Measurements from ENCODE around the gene REL.
"Not testable (repeated sequence)": the region's sequence is repeated elsewhere in the genome, so short reads cannot be mapped to it uniquely, and the experiment has no call there.

REL gene

DNA sequence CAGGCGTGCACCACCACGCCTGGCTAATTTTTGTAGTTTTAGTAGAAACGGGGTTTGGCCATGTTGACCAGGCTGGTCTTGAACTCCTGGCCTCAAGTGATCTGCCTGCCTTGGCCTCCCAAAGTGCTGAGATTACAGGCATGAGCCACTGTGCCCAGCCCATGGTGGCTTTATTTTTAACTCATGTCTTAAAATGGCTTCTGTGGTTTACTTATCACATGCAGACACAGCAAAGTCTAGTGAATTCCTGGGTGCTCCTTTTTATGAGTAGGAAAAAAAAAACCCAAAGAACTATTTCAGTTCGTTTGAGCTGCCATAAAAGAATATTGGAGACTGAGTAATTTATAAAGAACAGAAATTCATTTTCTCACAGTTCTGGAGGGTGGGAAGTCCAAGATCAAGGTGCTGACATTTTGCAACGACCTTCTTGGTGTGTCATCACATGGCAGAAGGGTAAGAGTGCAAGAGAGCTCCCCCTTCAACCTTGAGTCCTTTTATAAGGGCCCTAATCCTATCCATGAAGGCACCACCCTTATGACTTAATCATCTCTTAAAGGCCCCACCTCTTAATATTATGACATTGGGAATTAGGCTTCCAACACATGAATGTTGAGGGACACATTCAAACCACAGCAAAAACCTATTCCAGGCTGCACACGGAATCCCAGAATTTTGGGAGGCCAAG is 12.6 kb upstream of the REL start:
- DNase-seq (ENCODE audit: low read depth): no peak

- no peak for DNase-seq (ENCODE audit: low read depth)
Measured at GRCh38 chr2:60872510-60872928, 8.9 kb upstream of the REL start.

DNA sequence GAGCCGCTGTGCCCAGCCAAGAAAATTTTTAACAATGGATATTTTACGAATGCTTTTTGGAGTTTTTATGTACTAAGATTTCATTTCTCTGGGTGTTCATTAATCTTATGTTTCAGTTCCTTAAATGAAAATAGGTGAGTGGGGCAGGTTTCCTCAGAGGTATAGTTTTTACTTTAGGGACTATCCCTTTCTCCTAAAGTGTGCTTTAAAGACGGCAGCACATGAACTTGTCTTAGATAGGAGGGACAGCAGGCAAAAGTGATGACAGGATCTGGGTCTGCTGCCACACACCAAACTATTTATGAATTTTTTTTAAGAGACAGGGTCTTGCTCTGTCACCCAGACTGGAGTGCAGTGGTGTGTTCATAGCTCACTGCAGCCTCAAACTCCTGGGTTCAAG is 8.0 kb upstream of the REL start:
- DNase-seq (ENCODE audit: low read depth): no peak

GRCh38 chr2:60875520-60875919 is 5.9 kb upstream of the REL start:
- DNase-seq (ENCODE audit: low read depth): no peak

DNA sequence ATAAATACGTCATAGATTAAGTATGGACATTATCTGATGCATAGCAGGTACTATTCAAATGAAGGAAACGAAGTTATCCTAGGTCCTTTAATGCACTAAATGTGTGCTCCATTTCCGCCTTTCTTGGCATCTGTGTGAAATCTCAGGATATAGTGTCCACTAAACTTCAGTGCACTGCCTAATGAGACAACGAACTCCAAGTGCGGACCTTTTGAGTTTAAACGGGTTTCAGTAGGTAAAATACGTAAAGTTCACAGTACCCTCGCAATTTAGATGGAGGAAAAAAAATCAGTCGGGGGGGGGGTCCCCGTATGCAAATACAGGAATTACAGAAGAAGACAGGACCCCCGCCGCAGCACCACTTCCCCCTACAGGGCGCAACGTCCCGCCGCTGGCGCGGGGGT is 729 bp upstream of the REL start:
- DNase-seq (ENCODE audit: low read depth): no peak

DNA sequence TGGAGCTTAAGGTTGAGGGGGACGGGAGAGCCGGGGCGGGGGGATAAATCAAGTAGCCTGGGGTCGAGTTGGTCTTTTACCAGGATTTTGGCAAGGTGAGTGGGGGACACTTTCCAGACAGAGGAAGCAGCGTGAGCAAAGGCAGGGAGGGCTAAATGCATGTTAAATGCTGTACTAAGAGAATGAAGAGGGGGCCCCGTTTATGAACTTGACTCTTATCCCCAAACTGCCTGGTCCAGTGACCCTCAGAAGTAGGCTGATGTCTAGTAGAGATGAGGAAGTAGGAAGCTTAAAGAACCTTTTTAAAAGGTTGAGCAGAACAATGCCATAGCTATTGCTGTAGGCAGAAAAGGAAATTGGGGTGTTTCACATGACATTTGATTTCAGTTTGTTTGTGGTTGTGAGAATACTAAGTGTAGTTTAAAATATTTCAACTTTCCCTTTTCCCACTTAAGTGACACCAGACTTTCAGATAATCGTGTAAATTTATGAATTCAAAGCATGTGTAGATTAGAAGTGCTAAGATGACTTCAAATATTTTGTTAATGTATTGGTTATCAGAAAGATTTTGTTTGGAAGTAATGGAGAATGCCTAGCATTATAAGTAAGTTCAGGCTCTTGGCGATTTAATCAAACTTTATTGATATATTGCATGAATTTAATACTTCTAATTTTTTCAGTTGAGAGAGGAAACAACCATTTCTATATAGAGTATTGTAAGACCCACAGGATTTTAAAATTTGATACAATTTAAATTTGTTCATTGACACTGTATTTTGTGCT is 1.8 kb downstream of the REL start:
- no peak for DNase-seq (ENCODE audit: low read depth)

DNA sequence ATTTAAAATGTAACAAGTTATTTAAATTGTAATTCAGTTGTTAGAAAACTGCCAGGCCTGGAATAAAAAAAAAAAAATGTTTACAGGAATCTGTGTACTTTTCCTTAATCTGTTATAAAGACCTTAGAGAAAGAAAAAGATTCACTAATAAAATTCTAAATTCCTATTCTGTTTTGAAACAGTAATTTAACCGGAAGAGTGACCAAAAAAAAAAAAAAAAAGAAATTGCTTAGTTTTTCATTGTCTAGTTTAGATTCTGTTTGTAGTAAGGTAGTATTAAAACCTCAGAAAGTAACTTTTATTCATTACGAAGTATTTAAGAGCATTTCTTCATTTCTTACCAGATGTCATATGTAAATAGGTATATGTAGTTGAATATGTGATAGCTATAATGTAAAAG is 2.5 kb downstream of the REL start:
- no peak for DNase-seq (ENCODE audit: low read depth)

GRCh38 chr2:60884800-60885199 is 3.4 kb downstream of the REL start:
- no peak for DNase-seq (ENCODE audit: low read depth)

GRCh38 chr2:60885683-60886082 is 4.3 kb downstream of the REL start:
- no peak for DNase-seq (ENCODE audit: low read depth)

- DNase-seq (ENCODE audit: low read depth): no peak
Measured at GRCh38 chr2:60886991-60887390, 5.6 kb downstream of the REL start.

DNA sequence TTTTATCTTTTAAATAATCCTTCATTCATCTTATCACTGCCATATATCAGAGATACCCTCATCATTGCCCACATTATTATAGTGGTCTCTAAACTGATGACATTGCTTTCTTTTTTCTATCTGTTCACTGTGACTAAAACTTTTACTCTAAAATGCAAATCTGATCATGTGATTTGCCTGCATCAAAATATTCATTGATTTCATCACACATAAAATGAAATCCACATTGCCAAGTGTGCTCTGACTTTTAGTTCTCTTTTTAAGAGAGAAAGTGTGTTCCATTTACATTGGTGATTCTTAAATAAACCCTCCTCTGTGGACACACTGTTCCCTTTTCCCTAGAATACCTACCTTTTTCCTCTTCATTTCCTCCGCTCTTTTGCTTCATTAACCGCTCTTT is 7.5 kb downstream of the REL start:
- no peak for DNase-seq (ENCODE audit: low read depth)

DNA sequence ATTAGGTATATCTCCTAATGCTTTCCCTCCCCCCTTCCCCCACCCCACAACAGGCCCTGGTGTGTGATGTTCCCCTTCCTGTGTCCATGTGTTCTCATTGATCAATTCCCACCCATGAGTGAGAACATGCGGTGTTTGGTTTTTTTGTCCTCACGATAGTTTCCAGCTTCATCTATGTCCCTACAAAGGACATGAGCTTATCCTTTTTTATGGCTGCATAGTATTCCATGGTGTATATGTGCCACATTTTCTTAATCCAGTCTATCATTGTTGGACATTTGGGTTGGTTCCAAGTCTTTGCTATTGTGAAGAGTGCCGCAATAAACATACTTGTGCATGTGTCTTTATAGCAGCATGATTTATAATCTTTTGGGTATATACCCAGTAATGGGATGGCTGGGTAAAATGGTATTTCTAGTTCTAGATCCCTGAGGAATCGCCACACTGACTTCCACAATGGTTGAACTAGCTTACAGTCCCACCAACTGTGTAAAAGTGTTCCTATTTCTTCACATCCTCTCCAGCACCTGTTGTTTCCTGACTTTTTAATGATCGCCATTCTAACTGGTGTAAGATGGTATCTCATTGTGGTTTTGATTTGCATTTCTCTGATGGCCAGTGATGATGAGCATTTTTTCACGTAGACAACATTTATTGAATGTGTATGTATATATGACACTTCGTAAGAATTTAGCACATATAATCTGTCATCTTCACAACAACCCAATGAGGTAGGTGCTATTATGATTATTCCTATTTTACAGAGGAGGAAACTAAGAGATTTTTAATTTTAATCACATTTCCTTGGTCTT is 8.4 kb downstream of the REL start:
- DNase-seq (ENCODE audit: low read depth): not testable (repeated sequence)

GRCh38 chr2:60890393-60890707 is 9.0 kb downstream of the REL start:
- no peak for DNase-seq (ENCODE audit: low read depth)

GRCh38 chr2:60891180-60891579 is 9.8 kb downstream of the REL start:
- DNase-seq (ENCODE audit: low read depth): no peak

GRCh38 chr2:60898567-60898966 is 17.2 kb downstream of the REL start:
- no peak for DNase-seq (ENCODE audit: low read depth)

DNA sequence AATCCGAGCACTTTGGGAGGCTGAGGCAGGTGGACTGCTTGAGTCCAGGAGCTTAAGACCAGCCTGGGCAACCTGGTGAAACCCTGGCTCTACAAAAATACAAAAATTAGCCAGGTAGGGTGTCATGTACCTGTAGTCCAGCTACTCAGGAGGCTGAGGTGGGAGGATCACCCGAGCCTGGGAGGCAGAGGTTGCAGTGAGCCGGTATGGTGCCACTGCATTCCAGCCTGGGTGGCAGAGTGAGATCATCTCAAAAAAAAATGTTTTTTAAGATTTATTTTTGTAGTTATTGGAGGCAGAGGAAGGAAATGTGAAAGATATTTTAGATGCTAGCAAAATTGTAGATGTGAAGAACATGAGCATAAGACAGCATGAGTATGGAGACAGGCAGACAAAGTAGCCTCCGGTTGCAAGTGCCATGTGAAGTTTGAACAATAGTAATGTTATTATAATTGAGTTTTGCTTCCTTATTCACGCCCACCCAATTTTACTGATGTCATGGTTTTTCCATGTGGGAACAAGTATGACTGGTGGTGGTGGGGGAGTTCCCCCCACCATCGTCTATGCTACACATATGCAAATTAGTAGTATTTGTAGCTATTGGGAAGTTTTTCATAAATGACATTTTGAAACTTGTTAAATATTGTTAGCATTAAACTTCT is 18.0 kb downstream of the REL start:
- no peak for DNase-seq (ENCODE audit: low read depth)

DNA sequence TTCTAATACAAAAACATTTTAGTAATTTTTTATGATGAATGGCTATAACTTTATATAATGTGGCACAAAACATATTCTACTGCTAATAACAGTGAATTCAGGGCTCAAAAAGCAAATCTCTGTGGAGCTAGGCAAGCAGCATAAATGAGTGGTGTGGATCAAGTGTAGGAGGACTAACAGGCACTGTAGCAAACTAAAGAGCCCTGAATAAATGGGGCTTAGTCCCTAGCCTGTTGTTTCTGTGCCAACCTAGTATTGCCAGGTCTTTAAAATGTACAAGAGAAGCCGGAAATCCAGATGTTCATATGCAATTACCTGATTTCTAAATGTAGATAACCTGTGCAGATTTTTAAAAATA is 18.5 kb downstream of the REL start:
- DNase-seq (ENCODE audit: low read depth): no peak

DNA sequence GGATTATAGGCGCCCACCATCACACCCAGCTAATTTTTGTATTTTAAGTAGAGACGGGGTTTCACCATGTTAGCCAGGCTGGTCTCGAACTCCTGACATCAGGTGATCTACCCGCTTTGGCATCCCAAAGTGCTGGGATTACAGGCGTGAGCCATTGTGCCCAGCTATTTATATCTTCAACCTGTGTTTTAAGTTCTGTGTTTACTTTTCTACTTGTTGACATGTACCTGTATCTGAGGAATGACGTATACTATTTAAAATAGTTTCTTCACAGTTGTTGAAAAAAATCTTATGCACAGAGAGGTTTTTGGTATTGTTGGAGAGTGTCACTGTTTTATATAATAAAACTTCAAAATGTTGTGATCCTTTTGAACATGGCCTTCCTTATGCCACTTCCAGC is 19.9 kb downstream of the REL start:
- not testable (repeated sequence) for DNase-seq (ENCODE audit: low read depth)

DNA sequence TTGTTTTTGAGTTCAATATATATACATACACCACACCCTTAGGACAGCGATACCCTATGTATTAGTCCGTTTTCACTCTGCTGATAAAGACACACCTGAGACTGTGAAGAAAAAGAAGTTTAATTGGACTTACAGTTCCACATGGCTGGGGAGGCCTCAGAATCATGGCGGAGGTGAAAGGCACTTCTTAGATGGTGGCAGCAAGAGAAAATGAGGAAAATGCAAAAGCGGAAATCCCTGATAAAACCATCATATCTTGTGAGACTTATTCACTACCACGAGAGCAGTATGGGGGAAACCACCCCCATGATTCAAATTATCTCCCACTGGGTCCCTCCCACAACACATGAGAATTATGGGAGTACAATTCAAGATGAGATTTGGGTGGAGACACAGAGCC is 24.5 kb downstream of the REL start:
- not testable (repeated sequence) for DNase-seq (ENCODE audit: low read depth)

DNA sequence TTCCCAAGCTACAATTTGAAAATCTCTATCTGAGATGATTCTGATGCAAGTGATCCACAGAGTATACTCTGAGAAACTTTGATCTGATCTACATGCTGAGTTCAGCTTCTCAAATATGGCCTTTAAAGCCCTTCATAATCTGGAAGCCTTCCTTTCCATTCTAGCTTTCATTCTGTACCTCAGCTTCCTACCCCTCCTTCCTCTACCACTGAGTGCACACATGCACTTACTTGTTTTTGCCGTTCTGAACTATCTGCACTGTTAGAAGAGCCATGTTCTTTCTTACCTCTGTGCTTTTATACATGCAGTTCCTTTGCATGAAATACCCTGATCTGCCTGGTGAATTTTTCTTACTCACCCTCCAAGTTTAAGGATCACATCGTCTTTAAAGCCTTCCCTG is 25.0 kb downstream of the REL start:
- DNase-seq (ENCODE audit: low read depth): no peak

DNA sequence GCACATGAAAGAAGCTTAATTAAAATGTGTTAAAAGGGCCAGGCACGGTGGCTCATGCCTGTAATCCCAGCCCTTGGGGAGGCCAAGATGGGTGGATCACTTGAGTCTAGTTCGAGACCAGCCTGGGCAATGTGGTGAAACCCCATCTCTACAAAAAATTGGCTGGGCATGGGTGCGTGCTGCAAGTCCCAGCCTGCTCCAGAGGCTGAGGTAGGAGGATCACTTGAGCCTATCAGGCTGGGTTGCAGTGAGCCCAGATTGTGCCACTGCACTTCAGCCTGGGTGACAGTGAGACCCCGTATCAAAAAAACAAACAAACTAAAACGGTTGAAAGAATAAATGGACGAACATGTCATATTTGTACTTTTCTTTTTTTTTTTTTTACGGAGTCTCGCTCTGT is 26.0 kb downstream of the REL start:
- DNase-seq (ENCODE audit: low read depth): no peak

- DNase-seq (ENCODE audit: low read depth): no peak
Measured at GRCh38 chr2:60925994-60926740, 44.8 kb downstream of the REL start.

Measured in GM04503 (cell line).